Activated naive CD8-positive, alpha-beta T cell treated with anti-CD3 and anti-CD28 coated beads, Interleukin-2, amount 50 U/mL, for 24 hours (primary cell): Measurements from ENCODE around the gene PUS1.

Experiments used
- ATAC-seq: fragments of 150-1000 bp; cut with Tn5 transposase; one replicate; pipeline ENCODE4 v1.10.0; 2021
- DNase-seq: peaks from one replicate; pipeline ENCODE4 v3.0.0; 2021
- H3K27ac Mint-ChIP-seq: one replicate; pipeline ENCODE4 v1.8.0; 2021; ENCODE audit warnings: mild to moderate bottlenecking, mixed read lengths
- H3K27me3 Mint-ChIP-seq: one replicate; pipeline ENCODE4 v1.8.0; 2021; ENCODE audit warnings: mixed read lengths
- H3K36me3 Mint-ChIP-seq: one replicate; pipeline ENCODE4 v1.8.0; 2021; ENCODE audit warnings: low read depth, mixed read lengths
- H3K4me1 Mint-ChIP-seq: one replicate; pipeline ENCODE4 v1.8.0; 2021; ENCODE audit warnings: mixed read lengths
- H3K4me3 Mint-ChIP-seq: one replicate; pipeline ENCODE4 v1.8.0; 2021; ENCODE audit warnings: mild to moderate bottlenecking, moderate library complexity, mixed read lengths
- H3K9me3 Mint-ChIP-seq: one replicate; pipeline ENCODE4 v1.8.0; 2021; ENCODE audit warnings: mixed read lengths

PUS1 gene

GRCh38 chr12:131896811-131897270 is 32.2 kb upstream of the PUS1 start:
- Mint-ChIP-seq H3K4me3 (peak overlapping the region; percentile 26), H3K9me3 (no peaks in the 10 kb centered on the region), H3K36me3 (no peaks in the 10 kb centered on the region), H3K27me3 (no peaks in the 10 kb centered on the region), H3K4me1 (peaks cover 10% of the 10 kb centered on the region), H3K27ac (no peak overlapping the region)
- no peak for ATAC-seq
- no peak for DNase-seq

GRCh38 chr12:131897276-131897675 is 31.8 kb upstream of the PUS1 start:
- Mint-ChIP-seq H3K27me3 (no peaks in the 10 kb centered on the region), H3K27ac (no peak overlapping the region), H3K4me1 (peaks cover 10% of the 10 kb centered on the region), H3K9me3 (no peaks in the 10 kb centered on the region), H3K36me3 (no peaks in the 10 kb centered on the region), H3K4me3 (peak overlapping the region; percentile 26)
- DNase-seq (no peak), ATAC-seq (no peak)

- Mint-ChIP-seq H3K36me3 (no peaks in the 10 kb centered on the region), H3K4me3 (no peak overlapping the region), H3K27me3 (no peaks in the 10 kb centered on the region), H3K4me1 (peaks cover 10% of the 10 kb centered on the region), H3K27ac (no peak overlapping the region), H3K9me3 (no peaks in the 10 kb centered on the region)
- ATAC-seq (no peak), DNase-seq (no peak)
Measured at GRCh38 chr12:131897875-131898274, 31.2 kb upstream of the PUS1 start.

- H3K27me3 Mint-ChIP-seq, result no peaks in the 10 kb centered on the region
- H3K4me3 Mint-ChIP-seq, result no peak overlapping the region
- no peaks in the 10 kb centered on the region for H3K9me3 Mint-ChIP-seq
- no peak for ATAC-seq
- no peak overlapping the region for H3K27ac Mint-ChIP-seq
- no peaks in the 10 kb centered on the region for H3K36me3 Mint-ChIP-seq
- DNase-seq, result no peak
- H3K4me1 Mint-ChIP-seq, result peaks cover 10% of the 10 kb centered on the region
Measured at GRCh38 chr12:131900397-131900796, 28.7 kb upstream of the PUS1 start.

- DNase-seq (no peak), ATAC-seq (no peak)
- H3K9me3 Mint-ChIP-seq, result no peaks in the 10 kb centered on the region
- no peak overlapping the region for H3K27ac Mint-ChIP-seq
- H3K27me3 Mint-ChIP-seq, result no peaks in the 10 kb centered on the region
- no peaks in the 10 kb centered on the region for H3K36me3 Mint-ChIP-seq
- no peak overlapping the region for H3K4me3 Mint-ChIP-seq
- H3K4me1 Mint-ChIP-seq, result peaks cover 10% of the 10 kb centered on the region
Measured at GRCh38 chr12:131901431-131902331, 27.4 kb upstream of the PUS1 start.

GRCh38 chr12:131902332-131903241 is 26.5 kb upstream of the PUS1 start:
- Mint-ChIP-seq H3K27ac (no peak overlapping the region), H3K36me3 (no peaks in the 10 kb centered on the region), H3K4me1 (peaks cover 6% of the 10 kb centered on the region), H3K9me3 (no peaks in the 10 kb centered on the region), H3K4me3 (no peak overlapping the region), H3K27me3 (no peaks in the 10 kb centered on the region)
- DNase-seq, result no peak
- no peak for ATAC-seq

GRCh38 chr12:131903270-131904255 is 25.5 kb upstream of the PUS1 start:
- no peaks in the 10 kb centered on the region for H3K27me3 Mint-ChIP-seq
- peaks cover 6% of the 10 kb centered on the region for H3K4me1 Mint-ChIP-seq
- no peak for ATAC-seq
- no peaks in the 10 kb centered on the region for H3K9me3 Mint-ChIP-seq
- no peak overlapping the region for H3K4me3 Mint-ChIP-seq
- no peak overlapping the region for H3K27ac Mint-ChIP-seq
- no peak for DNase-seq
- no peaks in the 10 kb centered on the region for H3K36me3 Mint-ChIP-seq

- ATAC-seq (no peak), DNase-seq (no peak)
- Mint-ChIP-seq H3K36me3 (no peaks in the 10 kb centered on the region), H3K9me3 (no peaks in the 10 kb centered on the region), H3K4me1 (peaks cover 6% of the 10 kb centered on the region), H3K4me3 (no peak overlapping the region), H3K27me3 (no peaks in the 10 kb centered on the region), H3K27ac (no peak overlapping the region)
Measured at GRCh38 chr12:131904346-131904745, 24.7 kb upstream of the PUS1 start.

GRCh38 chr12:131905081-131905629 is 23.9 kb upstream of the PUS1 start:
- no peaks in the 10 kb centered on the region for H3K36me3 Mint-ChIP-seq
- ATAC-seq (no peak), DNase-seq (no peak)
- no peaks in the 10 kb centered on the region for H3K27me3 Mint-ChIP-seq
- no peak overlapping the region for H3K4me3 Mint-ChIP-seq
- H3K9me3 Mint-ChIP-seq, result no peaks in the 10 kb centered on the region
- H3K27ac Mint-ChIP-seq, result no peak overlapping the region
- peaks cover 6% of the 10 kb centered on the region for H3K4me1 Mint-ChIP-seq

GRCh38 chr12:131905630-131906091 is 23.4 kb upstream of the PUS1 start:
- no peaks in the 10 kb centered on the region for H3K27me3 Mint-ChIP-seq
- no peaks in the 10 kb centered on the region for H3K9me3 Mint-ChIP-seq
- ATAC-seq (no peak), DNase-seq (no peak)
- no peak overlapping the region for H3K27ac Mint-ChIP-seq
- no peaks in the 10 kb centered on the region for H3K36me3 Mint-ChIP-seq
- H3K4me1 Mint-ChIP-seq, result peaks cover 6% of the 10 kb centered on the region
- H3K4me3 Mint-ChIP-seq, result no peak overlapping the region

- no peaks in the 10 kb centered on the region for H3K27me3 Mint-ChIP-seq
- H3K27ac Mint-ChIP-seq, result no peak overlapping the region
- H3K36me3 Mint-ChIP-seq, result no peaks in the 10 kb centered on the region
- H3K4me3 Mint-ChIP-seq, result no peak overlapping the region
- DNase-seq (no peak), ATAC-seq (no peak)
- H3K9me3 Mint-ChIP-seq, result no peaks in the 10 kb centered on the region
- H3K4me1 Mint-ChIP-seq, result peaks cover 6% of the 10 kb centered on the region
Measured at GRCh38 chr12:131907379-131908091, 21.5 kb upstream of the PUS1 start.

GRCh38 chr12:131908092-131909080 is 20.7 kb upstream of the PUS1 start:
- Mint-ChIP-seq H3K27ac (no peak overlapping the region), H3K27me3 (no peaks in the 10 kb centered on the region), H3K9me3 (no peaks in the 10 kb centered on the region), H3K36me3 (no peaks in the 10 kb centered on the region), H3K4me3 (no peak overlapping the region), H3K4me1 (peaks cover 6% of the 10 kb centered on the region)
- DNase-seq (no peak), ATAC-seq (no peak)
